NCI-H526 (cell line): ENCODE data around the gene PPP6R3.

Experiments
- DNase-seq, 2 experiments: peaks; one replicate each; lab custom pipeline; 2025; lab: John Stamatoyannopoulos, UW

Gene PPP6R3, protein sequence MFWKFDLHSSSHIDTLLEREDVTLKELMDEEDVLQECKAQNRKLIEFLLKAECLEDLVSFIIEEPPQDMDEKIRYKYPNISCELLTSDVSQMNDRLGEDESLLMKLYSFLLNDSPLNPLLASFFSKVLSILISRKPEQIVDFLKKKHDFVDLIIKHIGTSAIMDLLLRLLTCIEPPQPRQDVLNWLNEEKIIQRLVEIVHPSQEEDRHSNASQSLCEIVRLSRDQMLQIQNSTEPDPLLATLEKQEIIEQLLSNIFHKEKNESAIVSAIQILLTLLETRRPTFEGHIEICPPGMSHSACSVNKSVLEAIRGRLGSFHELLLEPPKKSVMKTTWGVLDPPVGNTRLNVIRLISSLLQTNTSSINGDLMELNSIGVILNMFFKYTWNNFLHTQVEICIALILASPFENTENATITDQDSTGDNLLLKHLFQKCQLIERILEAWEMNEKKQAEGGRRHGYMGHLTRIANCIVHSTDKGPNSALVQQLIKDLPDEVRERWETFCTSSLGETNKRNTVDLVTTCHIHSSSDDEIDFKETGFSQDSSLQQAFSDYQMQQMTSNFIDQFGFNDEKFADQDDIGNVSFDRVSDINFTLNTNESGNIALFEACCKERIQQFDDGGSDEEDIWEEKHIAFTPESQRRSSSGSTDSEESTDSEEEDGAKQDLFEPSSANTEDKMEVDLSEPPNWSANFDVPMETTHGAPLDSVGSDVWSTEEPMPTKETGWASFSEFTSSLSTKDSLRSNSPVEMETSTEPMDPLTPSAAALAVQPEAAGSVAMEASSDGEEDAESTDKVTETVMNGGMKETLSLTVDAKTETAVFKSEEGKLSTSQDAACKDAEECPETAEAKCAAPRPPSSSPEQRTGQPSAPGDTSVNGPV

DNA sequence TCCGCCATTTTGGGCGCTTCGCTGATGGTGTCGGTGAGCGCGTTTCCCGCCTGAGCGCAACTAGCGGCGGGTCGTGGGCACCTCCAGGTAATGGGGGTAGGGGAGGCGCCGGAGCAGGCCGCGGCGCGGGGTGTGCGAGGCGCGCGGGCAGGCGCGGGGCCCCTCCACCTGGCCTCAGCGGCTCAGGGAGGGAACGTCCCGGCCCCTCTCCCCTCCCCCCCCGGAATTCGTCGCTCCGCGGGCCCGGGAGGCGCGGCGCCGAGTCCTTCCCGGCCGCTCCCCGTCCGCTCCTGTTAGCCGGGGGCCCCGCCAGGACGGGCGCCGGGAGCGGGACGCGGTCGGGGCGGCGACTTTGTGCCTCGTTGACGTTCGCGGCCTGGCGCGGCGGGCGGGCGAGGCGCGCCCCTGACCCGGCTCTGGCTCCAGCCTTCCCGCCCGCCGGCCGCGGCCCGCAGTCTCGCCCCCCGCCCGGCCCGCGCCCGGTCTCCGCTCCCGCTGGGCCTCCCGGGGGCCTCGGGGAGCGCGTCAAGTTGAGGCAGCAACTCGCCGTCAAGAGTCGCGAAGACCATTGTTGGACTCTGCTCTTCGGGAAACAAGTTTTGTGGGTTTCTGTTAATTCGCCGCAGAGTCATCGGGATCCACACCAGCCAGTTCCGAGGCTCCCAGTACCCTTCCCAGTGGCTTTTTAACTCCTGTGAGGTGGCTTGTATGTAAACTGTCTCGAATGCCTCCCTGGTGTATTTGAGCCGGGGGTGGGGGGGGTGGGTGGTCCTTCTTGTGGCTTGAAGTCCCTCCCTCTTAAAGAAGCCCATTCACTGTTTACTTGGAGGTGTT lies at the start of gene PPP6R3:
TSS of gene PPP6R3 (plus strand) at position 12 of the 834 bp plus-strand sequence. CDS start 76,913 bp downstream, outside the sequence.
- DNase-seq: peak; percentile 48 to 61

DNA sequence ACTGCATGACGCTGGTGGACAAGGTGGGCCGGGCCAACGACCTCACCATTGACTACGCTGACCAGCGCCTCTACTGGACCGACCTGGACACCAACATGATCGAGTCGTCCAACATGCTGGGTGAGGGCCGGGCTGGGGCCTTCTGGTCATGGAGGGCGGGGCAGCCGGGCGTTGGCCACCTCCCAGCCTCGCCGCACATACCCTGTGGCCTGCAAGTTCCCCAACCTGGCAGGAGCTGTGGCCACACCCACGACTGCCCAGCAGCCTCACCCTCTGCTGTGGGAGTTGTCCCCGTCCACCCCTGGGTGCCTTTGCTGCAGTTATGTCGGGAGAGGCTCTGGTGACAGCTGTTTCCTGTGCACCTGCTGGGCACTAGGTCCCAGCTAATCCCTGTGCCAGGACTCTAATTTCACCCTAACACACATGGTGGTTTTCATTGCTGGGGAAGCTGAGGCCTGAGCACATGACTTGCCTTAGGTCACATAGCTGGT lies 49.0 kb upstream of the PPP6R3 start:
- no peak for DNase-seq

DNA sequence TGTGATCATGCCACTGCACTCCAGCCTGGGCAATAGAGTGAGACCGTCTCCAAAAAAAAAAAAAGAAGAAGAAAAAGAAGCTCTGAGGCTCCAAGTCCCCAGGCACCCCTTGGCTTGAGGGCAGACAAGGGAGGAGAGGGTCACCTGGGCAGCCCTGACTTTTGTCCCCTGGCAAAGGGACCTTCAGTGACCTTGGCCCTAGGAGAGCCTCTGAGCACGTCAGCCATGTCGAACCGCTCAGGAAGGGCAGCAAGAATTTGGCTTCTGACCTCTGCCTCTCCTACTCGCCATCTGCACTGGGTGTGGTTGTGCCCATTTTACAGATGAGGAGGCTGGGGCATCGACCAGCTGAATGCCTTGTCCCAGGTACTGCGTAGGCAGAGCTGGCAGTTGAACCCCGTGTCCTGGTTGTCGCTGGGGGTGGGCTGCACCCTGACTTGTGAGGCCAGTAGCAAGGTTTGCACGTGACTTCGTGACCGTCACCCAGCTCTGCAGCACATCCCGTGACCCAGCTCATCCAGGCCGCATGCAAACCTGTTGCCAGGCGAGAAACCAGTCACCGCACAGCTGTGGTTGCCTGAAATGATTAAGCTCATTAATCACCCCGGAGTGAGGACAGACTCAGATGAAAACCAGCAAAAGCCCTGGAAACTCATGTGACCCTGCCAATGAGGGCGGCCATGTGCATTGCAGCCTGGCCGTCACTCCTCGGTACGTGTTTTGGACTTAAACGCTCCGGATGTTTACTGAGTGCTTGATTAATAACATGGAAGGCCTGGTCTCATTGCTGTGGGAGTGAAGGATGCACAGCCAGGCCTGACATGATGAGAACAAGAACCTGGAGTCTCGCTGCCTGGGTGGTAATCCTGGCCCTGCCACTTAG lies 47.7 kb upstream of the PPP6R3 start:
- no peak for DNase-seq

DNA sequence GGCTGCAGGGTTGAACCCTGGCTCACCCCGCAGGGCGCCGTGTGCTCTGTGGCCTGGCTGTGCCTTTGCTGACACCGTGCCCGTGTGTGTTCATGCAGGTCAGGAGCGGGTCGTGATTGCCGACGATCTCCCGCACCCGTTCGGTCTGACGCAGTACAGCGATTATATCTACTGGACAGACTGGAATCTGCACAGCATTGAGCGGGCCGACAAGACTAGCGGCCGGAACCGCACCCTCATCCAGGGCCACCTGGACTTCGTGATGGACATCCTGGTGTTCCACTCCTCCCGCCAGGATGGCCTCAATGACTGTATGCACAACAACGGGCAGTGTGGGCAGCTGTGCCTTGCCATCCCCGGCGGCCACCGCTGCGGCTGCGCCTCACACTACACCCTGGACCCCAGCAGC lies 47.0 kb upstream of the PPP6R3 start:
- no peak for DNase-seq

DNA sequence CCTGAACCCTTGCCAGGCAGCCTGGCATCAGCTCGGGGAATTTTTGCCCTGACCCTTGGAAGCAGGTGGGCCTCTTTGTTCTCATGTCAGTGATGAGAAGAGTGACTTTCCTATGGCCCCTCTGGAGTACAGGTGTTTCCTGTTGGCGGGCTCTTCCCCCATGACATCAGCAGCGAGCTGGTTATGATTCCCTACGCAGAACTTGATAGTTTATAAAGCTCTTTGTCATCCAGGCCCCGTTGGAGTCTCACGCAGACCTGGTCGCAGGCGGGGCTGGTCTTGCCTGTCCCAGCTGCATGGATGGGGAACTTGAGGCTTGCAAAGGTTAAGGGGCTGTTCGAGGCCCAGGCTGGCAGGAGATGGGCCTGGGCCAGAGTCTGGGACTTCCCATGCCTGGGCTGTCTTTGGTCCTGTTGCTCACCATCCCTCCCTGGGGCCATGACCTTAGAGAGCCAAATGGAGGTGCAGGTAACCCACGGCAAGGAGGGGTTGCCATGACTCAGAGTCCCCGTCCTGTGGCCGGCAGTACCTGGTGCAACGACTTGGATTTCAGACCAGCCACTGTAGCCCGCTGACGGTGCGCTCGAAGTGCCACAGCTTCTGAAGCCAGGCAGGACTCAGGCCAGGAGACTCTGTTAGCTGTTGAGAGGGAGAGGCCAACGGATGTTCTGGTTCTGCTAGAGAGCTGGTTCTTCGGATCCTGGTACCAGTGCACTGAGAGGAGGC lies 45.9 kb upstream of the PPP6R3 start:
- no peak for DNase-seq

DNA sequence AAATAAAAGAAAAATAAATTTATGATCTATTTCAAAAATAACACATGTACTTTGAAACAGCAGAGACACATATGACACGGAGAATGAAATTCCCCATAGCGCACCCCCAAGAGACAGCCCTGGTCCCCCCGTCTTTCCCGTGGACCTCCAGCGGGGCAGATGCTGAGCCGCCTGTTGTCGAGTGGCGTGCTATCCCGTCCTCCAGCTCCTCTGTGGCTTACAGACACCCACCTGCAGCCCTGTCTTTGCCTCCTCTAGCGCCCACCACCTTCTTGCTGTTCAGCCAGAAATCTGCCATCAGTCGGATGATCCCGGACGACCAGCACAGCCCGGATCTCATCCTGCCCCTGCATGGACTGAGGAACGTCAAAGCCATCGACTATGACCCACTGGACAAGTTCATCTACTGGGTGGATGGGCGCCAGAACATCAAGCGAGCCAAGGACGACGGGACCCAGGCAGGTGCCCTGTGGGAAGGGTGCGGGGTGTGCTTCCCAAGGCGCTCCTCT lies 44.4 kb upstream of the PPP6R3 start:
- no peak for DNase-seq

DNA sequence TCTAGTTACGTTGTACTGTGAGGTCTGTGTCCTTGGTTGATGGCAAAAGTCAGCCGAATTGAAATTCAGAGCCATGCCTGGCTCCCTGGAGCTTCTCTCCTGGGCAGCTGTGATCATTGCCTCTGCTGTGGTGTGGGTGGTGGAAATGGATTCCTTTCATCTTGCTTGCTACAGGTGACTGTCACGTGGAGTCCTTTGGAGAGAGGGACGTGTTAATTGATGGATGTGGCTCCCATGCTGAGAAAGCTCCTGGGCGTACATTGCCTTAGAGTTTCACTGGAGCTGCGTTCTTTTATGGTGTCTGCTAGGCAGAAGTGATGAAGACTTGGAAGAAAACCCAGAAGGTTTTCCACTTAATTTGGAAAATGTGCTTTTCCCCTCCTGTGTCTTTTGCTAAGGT lies 41.9 kb upstream of the PPP6R3 start:
- DNase-seq: no peak

DNA sequence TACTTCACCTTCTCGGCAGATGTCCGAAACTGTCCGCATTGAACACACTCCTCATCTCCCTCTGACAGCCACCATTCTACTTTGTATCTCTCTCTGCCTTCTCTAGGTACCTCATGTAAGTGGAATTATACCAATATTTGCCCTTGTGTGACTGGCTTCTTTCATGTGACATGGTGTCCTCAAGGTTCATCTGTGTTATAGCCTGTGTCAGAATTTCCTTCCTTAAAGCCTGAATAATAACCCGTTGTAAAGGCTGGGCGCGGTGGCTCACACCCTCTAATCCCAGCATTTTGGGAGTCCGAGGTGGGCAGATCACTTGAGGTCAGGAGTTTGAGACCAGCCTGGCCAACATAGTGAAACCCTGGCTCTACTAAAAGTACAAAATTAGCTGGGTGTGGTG lies 40.4 kb upstream of the PPP6R3 start:
- no peak for DNase-seq

DNA sequence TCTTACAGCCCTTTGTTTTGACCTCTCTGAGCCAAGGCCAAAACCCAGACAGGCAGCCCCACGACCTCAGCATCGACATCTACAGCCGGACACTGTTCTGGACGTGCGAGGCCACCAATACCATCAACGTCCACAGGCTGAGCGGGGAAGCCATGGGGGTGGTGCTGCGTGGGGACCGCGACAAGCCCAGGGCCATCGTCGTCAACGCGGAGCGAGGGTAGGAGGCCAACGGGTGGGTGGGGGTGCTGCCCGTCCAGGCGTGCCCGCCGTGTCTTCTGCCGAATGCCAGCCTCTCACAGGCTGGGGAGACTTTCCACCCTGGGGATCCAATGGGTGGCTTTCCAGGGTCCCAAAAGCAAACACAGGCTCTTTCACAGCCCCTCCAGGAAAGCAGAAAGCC lies 37.1 kb upstream of the PPP6R3 start:
- DNase-seq: no peak

DNA sequence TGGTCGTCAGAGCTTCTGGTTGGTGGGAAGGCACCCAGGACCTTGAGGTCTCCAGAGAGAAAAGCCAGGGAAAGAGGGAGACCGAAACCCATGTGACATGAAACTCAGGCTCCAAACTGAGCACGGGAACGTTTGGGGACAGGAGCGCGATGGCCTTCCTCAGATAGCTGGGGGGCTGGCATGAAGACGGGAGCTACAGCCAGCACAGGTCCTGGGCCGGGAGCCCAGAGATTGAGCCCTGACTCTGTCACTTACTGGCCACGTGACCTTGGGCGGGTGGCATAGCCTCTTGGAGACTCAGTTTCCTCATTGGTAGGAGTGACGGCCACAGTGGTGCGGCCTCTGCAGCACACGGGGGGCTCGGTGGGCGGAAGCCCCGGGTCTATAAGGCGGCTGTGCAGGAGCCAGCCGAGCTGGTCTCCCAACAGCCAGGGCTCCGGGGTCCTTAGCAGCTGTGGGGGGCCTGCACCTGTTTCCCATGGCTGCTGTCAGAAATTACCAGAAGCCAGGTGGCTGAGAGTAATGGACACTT lies 36.4 kb upstream of the PPP6R3 start:
- DNase-seq: no peak

DNA sequence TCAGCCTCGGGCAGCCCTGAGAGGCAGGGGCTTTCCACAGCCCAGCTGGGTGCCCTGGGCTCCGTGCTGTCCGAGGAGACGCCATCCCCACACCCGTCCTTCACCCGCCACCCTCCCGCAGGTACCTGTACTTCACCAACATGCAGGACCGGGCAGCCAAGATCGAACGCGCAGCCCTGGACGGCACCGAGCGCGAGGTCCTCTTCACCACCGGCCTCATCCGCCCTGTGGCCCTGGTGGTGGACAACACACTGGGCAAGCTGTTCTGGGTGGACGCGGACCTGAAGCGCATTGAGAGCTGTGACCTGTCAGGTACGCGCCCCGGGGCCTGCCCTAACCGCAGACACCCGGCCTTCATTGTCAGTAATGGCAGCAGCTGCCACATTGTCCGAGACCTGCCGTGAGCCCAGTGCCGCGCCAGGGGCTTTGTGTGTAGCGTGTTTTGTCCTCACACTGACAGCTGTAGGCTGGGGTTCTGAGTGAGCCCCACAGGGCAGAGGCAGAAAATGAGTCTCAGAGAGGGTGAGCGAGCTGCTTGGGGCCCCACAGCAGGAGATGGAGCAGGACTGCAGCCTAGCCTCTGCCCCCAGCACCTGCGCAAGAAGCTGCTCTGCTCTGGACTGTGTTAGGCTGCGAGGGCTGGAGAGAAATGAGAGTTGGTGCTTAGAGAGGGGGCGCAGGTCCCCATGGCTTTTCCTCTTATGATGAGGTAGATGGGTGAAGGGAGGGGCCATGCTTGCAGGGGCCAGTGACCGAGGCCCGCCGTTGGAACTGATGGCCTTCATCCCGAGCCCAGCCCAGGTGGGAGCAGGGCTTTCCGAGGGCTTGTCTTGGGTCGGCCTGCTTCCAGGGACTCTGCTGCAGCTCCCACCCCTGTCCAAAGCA lies 35.3 kb upstream of the PPP6R3 start:
- no peak for DNase-seq

DNA sequence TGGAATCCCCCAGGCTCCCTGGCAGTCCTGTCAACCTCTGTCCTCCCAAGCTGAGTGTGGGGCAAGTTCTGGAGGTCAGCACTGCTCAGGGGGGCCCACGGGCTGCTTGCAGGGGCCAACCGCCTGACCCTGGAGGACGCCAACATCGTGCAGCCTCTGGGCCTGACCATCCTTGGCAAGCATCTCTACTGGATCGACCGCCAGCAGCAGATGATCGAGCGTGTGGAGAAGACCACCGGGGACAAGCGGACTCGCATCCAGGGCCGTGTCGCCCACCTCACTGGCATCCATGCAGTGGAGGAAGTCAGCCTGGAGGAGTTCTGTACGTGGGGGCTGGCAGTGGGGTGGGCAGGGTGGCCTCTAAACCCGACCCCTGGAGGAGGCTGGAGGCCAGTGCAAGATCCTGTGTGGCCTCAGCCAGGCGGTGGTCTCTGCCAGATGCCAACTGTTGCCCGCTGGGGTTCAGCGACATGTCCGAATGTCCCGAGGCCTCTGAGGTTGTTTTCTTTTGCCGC lies 34.6 kb upstream of the PPP6R3 start:
- no peak for DNase-seq

DNA sequence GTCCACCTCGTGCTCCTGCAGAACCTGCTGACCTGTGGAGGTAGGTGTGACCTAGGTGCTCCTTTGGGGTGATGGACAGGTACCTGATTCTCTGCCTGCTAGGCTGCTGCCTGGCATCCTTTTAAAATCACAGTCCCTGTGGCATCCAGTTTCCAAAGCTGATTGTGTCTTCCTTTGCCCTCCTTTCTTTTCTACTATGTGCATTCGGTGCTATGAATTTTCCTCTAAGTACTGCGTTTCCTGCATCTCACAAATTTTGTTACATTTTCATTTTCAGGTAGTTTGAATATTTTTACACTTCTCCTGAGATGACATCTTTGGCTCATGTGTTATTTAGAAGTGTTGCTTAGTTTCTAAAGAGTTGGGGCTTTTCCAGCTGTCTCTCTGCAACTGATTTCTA lies 30.9 kb upstream of the PPP6R3 start:
- no peak for DNase-seq

DNA sequence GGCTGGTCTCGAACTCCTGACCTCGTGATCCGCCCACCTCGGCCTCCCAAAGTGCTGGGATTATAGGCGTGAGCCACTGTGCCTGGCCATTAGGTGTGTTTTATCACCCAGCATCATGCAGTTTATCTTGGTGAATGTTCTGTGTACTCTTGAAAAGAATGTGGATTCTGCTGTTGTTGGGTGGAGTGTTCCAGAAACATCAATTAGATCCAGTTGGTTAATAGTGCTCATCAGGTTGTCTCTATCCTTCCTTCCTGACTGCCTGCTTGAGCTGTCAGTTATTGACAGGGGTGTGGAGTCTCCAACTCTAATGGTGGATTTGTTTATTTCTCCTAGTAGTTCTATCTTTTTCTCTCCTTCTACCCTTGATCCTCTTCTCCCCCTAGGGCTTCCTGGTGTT lies 30.2 kb upstream of the PPP6R3 start:
- DNase-seq: no peak

DNA sequence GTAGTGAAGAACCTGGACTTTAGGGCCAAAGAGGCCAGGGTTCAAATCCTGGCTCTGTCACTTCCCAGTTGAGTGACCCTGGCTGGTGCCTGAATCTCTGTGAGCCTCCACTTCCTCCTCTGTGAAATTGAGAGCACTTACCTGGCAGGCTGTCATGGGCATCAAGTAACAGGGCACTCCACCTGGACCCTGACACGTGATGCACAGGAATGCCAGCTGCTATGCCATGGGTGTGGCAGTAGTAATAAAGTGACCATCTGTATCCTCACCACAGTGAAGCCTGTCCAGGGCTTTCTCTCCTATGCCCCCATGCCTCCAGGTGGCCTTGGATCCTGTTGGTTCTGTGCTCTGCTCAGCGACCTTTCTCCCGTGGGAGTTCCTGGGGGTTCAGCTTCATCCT lies 29.8 kb upstream of the PPP6R3 start:
- DNase-seq: no peak

DNA sequence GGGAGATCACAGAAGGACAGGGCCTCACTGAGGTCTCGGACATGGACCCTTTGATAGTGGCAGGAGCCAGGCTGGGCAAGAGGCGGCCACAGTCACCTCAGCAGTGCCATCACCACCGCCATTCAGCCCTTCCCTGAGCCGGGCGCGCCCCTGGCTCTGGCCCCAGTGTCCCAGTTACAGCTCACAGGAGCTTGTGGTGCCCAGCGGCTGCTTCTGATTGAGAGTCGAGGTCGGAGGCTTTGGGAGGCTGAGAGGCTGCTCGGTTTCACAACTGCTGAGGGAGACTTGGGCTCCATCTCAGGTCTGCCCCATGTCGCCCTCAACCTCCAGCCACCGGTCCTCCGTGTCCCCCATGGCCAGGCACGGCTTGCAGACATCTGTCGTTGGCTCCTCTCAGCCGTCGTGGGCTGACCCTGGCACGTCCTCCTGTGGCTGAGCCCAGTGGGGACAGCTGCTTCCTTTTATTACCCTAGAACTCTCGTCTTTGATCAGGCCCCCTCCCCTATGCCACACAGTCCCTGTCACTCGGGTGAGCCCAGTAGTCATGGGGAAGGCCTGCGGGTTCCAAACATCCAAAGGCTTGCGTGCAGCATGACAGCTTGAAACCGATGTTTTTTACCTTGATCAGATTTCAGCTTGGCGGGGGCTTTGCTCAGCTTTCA lies 28.4 kb upstream of the PPP6R3 start:
- DNase-seq: no peak

DNA sequence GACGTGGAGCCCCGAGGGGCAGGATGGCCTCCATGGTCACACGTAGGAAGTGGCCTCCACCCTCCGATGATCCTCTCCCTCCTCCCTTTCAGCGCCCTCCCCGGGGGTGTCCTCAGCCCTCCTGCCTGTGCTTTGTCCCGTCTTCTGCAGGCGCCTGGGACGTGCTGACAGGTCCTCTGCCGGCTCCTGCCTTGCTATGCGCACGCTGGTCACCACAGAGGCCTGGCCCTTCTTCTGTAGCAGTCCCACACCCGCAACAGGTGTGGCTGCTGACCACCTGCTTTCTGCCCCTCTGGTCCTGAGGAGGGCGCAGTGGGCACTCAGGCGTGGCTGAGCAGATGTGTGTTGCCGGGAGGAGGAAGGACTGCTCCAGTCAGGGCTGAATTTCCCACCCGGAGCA lies 27.7 kb upstream of the PPP6R3 start:
- DNase-seq: no peak

DNA sequence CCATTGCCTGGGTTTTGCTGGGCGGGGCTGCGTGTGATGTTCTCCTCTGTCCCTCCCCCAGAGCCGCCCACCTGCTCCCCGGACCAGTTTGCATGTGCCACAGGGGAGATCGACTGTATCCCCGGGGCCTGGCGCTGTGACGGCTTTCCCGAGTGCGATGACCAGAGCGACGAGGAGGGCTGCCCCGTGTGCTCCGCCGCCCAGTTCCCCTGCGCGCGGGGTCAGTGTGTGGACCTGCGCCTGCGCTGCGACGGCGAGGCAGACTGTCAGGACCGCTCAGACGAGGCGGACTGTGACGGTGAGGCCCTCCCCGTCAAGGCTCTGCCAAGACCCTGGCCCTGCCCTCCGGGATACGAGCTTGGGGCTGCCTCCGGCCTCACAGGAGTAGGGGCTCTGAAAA lies 27.0 kb upstream of the PPP6R3 start:
- DNase-seq: no peak
